Left cardiac atrium (tissue), 4 donors: ENCODE measurements around the gene TMC6. TPM values are rescaled to one million over a fixed set of nuclear protein-coding genes. Genes with fewer than 3 reads are reported as not detected.
"Not testable (repeated sequence)": the region's sequence is repeated elsewhere in the genome, so short reads cannot be mapped to it uniquely, and the experiment has no call there.

Experiments
- ATAC-seq, 2 donors: fragments of 200-7000 bp; cut with Tn5 transposase; one replicate each; pipeline ENCODE4 v1.9.1; 2020; ENCODE audit warnings: mild to moderate bottlenecking in 2 of 2, moderate library complexity in 2 of 2
- DNase-seq: peaks from one replicate; pipeline ENCODE4 v3.0.0-alpha.2; 2020
- intact Hi-C, 2 donors: fragments of 100-400 bp; cut with DNase I; formaldehyde crosslinking; loops; one replicate each; pipeline versions ENCODE4 v1.14.1 to v1.15.1; 2022 to 2023
- total RNA-seq, 2 donors: library from RNA; stranded (reverse); fragmentation: NEBNext Ultra II Directional; extraction: Animal tissue kit (Norgen Biotek cat#: 25700); gene quantifications; one replicate each; pipeline ENCODE4 v1.2.1, GENCODE V29; 2021
- donor health status: DM: no; HTN: yes; CAD: no.
- donor health status: DM: no; HTN: yes; CAD: no; lungs with severe emphysema.
- donor health status: DM: yes; HTN: yes; CAD: no.
- donor health status: Dilated cardiomyopathy.

TMC6 gene
- total RNA-seq, 2 donors from 2014 or later = 24.9 to 32.0 TPM

GRCh38 chr17:78139861-78140168 lies 11.3 kb upstream of the TMC6 start:
- intact Hi-C loops, DNase-seq, ATAC-seq: not testable (repeated sequence)

GRCh38 chr17:78138204-78139060 lies 9.9 kb upstream of the TMC6 start:
- DNase-seq = peak; percentile 22
- no peak for ATAC-seq
- intact Hi-C loops = no loop called here

GRCh38 chr17:78137392-78138203 lies 9.0 kb upstream of the TMC6 start:
- peak; percentile 26 for DNase-seq
- ATAC-seq = no peak
- intact Hi-C loops = no loop called here

- intact Hi-C loops = no loop called here
- ATAC-seq = no peak
Observed at GRCh38 chr17:78135858-78136500, 7.4 kb upstream of the TMC6 start.

GRCh38 chr17:78134899-78135385 lies 6.4 kb upstream of the TMC6 start:
- intact Hi-C loops = loop anchor here in 1 of 2 donors (5.0 kb wide), 1 partner anchor 42 kb away; no protein-coding TSS in a partner anchor
- no peak for ATAC-seq
- DNase-seq = peak; percentile 18

More at GRCh38 chr17:78135858-78136500, 7.4 kb upstream of the TMC6 start:
- DNase-seq = no peak

DNA sequence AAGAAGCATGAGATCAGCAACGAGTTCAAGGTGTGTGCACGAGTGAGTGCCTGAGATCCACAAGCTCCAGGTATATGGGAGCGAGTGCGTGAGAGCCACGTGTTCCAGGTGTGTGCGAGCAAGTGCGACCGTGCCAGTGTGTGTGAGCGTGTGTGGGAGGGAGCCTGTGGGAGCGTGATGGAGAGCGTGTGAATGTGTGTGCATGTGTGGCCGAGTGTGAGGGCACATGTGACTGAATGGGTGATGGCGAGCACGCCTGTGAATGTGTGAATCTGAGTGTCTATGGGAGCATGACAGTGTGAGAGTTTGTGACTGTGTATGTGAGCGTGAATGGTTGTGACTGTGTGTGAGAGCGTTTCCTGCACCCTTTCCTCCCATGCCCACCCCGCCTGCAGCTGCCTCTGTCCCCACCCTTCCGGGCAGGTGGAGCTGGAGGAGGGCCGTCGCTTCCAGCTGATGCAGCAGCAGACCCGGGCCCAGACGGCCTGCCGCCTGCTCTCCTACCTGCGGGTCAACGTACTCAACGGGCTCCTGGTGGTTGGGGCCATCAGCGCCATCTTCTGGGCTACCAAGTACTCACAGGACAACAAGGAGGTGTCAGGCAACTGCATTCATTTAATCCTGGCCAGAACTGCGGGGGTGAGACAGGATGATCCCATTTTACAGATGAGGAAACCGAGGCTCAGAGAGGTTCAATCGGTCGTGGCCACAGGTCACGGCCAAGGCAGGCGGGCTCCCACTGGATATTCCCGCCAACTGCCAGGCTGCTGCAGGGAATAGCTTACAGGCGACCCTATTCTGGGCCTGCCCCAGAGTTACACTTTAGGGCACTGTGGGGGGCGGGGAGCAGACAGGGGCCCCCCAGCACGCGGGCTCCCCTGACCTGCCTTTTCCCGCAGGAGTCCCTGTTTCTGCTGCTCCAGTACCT lies 5.7 kb upstream of the TMC6 start:
- intact Hi-C loops = loop anchor here in 1 of 2 donors (5.0 kb wide), 1 partner anchor 43 kb away; no protein-coding TSS in a partner anchor
- DNase-seq (peak; percentile 58), ATAC-seq (no peak)

GRCh38 chr17:78133179-78133951 lies 4.8 kb upstream of the TMC6 start:
- ATAC-seq (no peak), DNase-seq (peak; percentile 16)
- intact Hi-C loops = loop anchor here in 1 of 2 donors (5.0 kb wide), 1 partner anchor 44 kb away; no protein-coding TSS in a partner anchor

- no peak for DNase-seq
- no peak for ATAC-seq
- intact Hi-C loops = loop anchor here in 1 of 2 donors (5.0 kb wide), 1 partner anchor 45 kb away; no protein-coding TSS in a partner anchor
Observed at GRCh38 chr17:78132767-78133178, 4.2 kb upstream of the TMC6 start.

- intact Hi-C loops = loop anchor here in 1 of 2 donors (5.0 kb wide), 1 partner anchor 45 kb away; no protein-coding TSS in a partner anchor
- ATAC-seq (no peak), DNase-seq (peak; percentile 35)
Observed at GRCh38 chr17:78132084-78132676, 3.6 kb upstream of the TMC6 start.

DNA sequence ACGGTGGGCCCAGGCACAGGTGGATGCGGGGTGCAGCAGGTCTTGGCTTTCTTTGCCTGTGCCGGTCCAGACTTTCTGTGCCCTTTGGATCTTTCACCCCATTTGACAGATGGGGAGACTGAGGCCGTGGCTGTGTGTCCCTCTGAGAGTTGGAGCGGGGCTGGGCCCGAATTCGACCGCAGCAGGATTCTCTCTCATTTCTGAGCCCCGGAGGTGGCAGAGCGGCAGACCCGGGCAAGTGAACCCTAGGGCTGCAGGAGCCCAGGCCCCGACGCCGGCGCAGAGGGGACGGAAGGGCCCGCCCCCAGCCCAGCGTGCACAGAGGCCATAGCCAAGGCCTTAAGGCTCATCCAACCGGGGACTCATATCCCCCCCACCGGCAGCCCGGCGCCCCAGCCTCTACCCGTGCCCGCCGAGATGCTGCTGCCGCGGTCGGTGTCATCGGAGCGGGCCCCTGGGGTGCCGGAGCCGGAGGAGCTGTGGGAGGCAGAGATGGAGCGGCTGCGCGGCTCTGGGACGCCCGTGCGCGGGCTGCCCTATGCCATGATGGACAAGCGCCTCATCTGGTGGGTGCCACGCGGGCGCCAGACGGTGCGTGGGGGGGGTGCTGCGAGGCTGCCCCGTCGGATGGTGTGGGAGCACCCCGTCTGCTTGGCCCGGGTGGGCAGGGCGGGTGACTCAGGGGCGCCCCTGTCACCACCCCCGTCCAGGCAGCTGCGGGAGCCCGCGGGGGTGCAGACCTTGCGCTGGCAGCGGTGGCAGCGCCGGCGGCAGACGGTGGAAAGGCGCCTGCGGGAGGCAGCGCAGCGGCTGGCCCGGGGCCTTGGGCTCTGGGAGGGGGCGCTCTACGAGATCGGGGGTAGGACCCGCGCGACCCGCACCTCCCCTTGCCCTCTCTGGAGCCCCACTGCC lies 2.9 kb upstream of the TMC6 start:
- DNase-seq (no peak), ATAC-seq (no peak)
- intact Hi-C loops = loop anchor here in 1 of 2 donors (5.0 kb wide), 1 partner anchor 46 kb away; no protein-coding TSS in a partner anchor

DNA sequence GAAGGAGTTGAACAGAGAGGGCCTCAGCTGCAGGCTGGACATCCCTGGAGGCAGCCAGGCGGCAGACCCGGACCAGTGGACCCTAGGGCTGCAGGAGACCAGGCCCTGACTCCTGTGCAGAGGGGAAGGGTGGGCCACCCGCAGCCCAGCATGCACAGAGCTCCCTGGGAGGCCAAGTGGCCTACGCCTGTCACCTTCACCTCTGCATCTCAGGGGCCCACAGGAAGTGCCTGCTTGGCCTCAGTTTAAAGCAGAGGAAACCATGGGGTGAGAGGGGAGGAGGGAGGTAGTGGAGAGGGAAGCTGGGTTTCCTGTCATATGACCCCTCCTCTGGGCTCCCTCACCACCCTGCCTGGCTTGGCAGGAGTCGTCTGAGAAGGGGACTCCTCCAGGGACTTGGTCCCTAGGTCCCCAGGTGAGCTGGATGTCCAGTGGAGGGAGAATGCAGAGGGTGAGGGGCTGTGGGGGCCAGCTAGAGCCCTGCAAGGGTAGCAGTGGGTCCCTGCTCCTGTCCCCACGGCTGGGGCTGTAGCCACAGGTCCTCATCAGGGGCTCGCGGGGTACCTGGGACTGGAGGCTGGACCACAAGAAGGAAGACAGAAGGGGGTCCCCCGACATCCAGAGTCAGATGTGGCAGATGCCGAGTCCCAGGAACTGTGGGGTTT lies 2.0 kb upstream of the TMC6 start, which contains the start of gene TMC8:
Gene TMC8 (plus strand): TSS at position 335 of the 665 bp plus-strand sequence. CDS start 818 bp downstream, outside the sequence.
- no peak for DNase-seq
- peak; percentile 8 to 9 for ATAC-seq
- intact Hi-C loops = loop anchor here in 1 of 2 donors (5.0 kb wide), 1 partner anchor 47 kb away; no protein-coding TSS in a partner anchor

GRCh38 chr17:78130090-78130436 lies 1.5 kb upstream of the TMC6 start:
- ATAC-seq (no peak), DNase-seq (no peak)
- intact Hi-C loops = loop anchor here in 1 of 2 donors (5.0 kb wide), 1 partner anchor 47 kb away; no protein-coding TSS in a partner anchor

GRCh38 chr17:78129351-78130089 lies 965 bp upstream of the TMC6 start:
- ATAC-seq (no peak), DNase-seq (no peak)
- intact Hi-C loops = loop anchor here (5.0 kb wide), 1 partner anchor 48 kb away; no protein-coding TSS in a partner anchor

- peak; percentile 12 to 16 for ATAC-seq
- intact Hi-C loops = loop anchor here in 1 of 2 donors (5.0 kb wide), 1 partner anchor 49 kb away; no protein-coding TSS in a partner anchor
- DNase-seq = no peak
Observed at GRCh38 chr17:78127888-78128550, 536 bp downstream of the TMC6 start.
